ENCODE data around the gene DCTD. TPM values are rescaled to one million over a fixed set of nuclear protein-coding genes. Genes with fewer than 3 reads are reported as not detected.

DCTD gene
- total and polyA plus RNA-seq, 7 donors: 33.3 to 54.9 (median 38.2) TPM

DNA sequence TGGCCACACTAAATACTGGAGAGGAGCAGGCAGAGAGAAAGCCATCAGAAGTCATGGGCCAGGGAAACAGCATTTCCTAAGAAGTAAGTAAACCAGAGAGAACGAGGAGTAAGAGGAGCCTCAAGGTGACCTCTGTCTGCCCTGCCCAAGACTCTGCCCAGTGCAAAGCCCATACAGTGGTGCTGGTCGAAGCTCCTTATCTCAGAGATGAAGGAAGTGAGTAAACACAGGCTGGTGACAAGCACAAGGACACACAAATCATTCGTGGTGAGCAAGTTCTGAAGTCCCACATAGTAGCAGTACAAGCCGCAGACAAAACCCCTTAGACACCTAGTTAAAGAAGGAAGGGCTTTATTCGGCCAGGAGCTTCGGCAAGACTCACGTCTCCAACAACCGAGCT lies 62.7 kb downstream of the DCTD start:
- no peaks in the 10 kb centered on the region for H3K4me1 ChIP-seq

DNA sequence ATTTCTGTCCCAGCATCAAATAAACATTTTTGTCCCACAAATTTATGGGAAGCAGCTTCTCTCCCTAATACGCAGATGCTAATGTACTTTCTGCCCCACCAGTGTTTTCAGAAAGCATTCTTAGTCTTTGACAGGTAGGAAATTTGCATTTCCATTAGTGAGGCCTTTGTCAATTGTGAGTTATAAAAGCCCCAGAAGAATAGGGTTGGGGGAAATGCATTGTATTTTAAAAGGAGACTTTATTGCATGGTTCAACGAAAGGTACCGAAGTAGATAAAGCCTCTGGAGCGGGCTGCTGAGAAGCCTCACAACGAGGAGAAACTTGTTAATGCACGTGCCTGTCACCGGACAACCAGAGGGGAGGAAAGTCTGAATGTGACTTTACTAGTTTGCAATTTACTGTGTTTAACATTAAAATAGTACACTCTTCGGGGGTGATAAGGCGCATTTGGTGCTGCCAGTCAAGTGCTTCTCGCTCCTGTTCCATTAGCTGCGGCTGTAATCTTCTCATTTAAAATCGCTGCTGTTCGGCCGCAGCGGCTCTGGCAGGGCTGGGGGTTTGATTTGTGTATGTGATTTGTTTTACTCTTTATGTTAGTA lies 63.4 kb downstream of the DCTD start:
- H3K9me3 ChIP-seq: peaks cover 0 to 3% (median 0%) of the 10 kb centered on the region in 4 donors
- DNase-seq: no peak
- TF ChIP-seq POLR2A (IDR thresholded peaks at IDR 0.05) (no peak), EP300 (IDR thresholded peaks at IDR 0.05) (no peak), POLR2AphosphoS5 (IDR thresholded peaks at IDR 0.05) (no peak)
- TF ChIP-seq, protein P1, sequence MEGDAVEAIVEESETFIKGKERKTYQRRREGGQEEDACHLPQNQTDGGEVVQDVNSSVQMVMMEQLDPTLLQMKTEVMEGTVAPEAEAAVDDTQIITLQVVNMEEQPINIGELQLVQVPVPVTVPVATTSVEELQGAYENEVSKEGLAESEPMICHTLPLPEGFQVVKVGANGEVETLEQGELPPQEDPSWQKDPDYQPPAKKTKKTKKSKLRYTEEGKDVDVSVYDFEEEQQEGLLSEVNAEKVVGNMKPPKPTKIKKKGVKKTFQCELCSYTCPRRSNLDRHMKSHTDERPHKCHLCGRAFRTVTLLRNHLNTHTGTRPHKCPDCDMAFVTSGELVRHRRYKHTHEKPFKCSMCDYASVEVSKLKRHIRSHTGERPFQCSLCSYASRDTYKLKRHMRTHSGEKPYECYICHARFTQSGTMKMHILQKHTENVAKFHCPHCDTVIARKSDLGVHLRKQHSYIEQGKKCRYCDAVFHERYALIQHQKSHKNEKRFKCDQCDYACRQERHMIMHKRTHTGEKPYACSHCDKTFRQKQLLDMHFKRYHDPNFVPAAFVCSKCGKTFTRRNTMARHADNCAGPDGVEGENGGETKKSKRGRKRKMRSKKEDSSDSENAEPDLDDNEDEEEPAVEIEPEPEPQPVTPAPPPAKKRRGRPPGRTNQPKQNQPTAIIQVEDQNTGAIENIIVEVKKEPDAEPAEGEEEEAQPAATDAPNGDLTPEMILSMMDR (IDR thresholded peaks at IDR 0.05): no peak
- WGBS, 2 donors: 90 to 96% methylated on average over 15 of the region's 15 CpGs
- H3K4me1 ChIP-seq: no peaks in the 10 kb centered on the region
- H3K27me3 ChIP-seq: no peaks in the 10 kb centered on the region
- H3K36me3 ChIP-seq: no peaks in the 10 kb centered on the region
- H3K4me3 ChIP-seq: no peak overlapping the region
- H3K27ac ChIP-seq: no peak overlapping the region
- intact Hi-C loops (cut with DNase I): no loop called here

More for the DNA sequence above, 62.7 kb downstream of the DCTD start:
- DNase-seq: no peak
- intact Hi-C loops (cut with DNase I): no loop called here
- no peak for TF ChIP-seq POLR2AphosphoS5 (IDR thresholded peaks at IDR 0.05)
- no peak for TF ChIP-seq POLR2A (IDR thresholded peaks at IDR 0.05)
- no peak for TF ChIP-seq EP300 (IDR thresholded peaks at IDR 0.05)
- TF ChIP-seq, protein P1 (IDR thresholded peaks at IDR 0.05): no peak
- Histone ChIP-seq H3K27ac (no peak overlapping the region), H3K9me3 (peaks cover 0 to 3% (median 0%) of the 10 kb centered on the region in 4 donors), H3K36me3 (no peaks in the 10 kb centered on the region), H3K4me3 (no peak overlapping the region), H3K27me3 (no peaks in the 10 kb centered on the region)
- WGBS, 2 donors: 74 to 79% methylated on average over 8 of the region's 8 CpGs

DNA sequence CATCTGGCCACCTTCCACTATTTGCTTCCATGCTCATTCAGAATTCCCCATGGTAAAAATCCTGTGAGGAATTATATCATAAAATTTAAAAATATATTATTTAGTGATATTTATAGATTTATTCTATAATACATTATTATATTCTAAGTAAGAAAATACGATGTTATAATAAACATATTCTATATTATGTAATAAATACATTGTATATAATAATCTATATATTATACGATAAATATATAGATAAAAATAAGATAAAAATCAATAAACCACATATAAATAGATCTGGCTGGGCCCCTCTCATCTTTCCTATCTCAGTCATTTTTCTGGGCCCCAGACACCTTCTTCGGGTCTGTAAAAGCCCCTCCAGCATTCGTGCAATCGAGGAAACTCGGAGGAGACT lies 68.5 kb downstream of the DCTD start:
- no peaks in the 10 kb centered on the region for H3K27me3 ChIP-seq
- H3K4me1 ChIP-seq: no peaks in the 10 kb centered on the region
- H3K9me3 ChIP-seq: peaks cover 0 to 1% (median 0%) of the 10 kb centered on the region in 4 donors
- 88 to 91% methylated on average over 6 of the region's 6 CpGs for WGBS, 2 donors
- intact Hi-C loops (cut with DNase I): no loop called here
- no peak for TF ChIP-seq POLR2A (IDR thresholded peaks at IDR 0.05)
- no peak for TF ChIP-seq EP300 (IDR thresholded peaks at IDR 0.05)
- no peak for TF ChIP-seq POLR2AphosphoS5 (IDR thresholded peaks at IDR 0.05)
- TF ChIP-seq, protein P1 (IDR thresholded peaks at IDR 0.05): no peak
- no peaks in the 10 kb centered on the region for H3K36me3 ChIP-seq
- H3K4me3 ChIP-seq: no peak overlapping the region
- DNase-seq: no peak
- H3K27ac ChIP-seq: no peak overlapping the region

DNA sequence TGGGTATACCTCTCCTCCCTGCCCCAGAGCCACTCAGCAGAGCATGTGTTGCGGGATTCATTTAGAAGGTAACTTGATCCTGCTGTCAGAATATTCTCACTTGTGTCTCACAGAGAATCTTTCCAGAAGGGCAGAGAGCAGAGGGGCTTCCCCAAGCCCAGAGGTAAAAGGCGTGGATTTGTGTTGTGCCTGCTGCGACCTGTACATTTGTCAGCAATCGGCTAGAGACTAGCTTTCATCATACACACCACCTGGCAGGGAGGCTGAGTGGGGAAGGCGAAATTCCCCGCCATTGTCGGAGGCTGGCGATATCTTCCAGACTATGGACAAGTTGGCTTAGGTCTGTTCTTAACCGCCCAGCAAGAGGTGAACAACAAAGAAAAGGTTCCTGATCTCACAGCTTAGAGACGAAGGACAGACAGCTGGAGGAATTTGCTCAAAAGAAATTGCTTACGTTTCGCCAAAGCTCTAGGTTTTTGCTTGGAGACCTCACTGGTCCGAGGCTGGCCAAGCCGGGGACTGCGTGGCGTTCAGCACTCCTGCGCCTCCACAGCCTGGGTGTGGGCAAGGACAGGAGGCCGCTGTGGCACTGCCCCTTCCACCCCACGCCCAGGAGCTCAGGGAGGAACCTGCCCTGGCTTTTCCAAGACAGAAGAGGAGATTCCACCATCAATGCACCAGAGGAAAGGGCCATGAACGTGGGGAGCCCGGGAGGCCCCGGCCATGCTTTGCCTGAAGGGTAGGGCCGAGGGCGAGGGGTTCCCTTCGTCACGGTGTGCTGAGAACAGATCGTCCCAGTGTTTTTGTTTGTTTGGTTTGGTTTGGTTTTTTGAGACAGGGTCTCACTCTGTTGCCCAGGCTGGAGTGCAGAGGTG lies 69.4 kb downstream of the DCTD start:
- Histone ChIP-seq H3K4me3 (no peak overlapping the region), H3K27me3 (no peaks in the 10 kb centered on the region), H3K9me3 (no peaks in the 10 kb centered on the region), H3K4me1 (no peaks in the 10 kb centered on the region), H3K36me3 (no peaks in the 10 kb centered on the region), H3K27ac (no peak overlapping the region)
- DNase-seq: no peak
- no peak for TF ChIP-seq EP300 (IDR thresholded peaks at IDR 0.05)
- no peak for TF ChIP-seq POLR2AphosphoS5 (IDR thresholded peaks at IDR 0.05)
- TF ChIP-seq, protein P1 (IDR thresholded peaks at IDR 0.05): no peak
- TF ChIP-seq POLR2A (IDR thresholded peaks at IDR 0.05): no peak
- 90 to 93% methylated on average over 27 of the region's 27 CpGs for WGBS, 2 donors
- intact Hi-C loops (cut with DNase I): no loop called here
